GM10248 (cell line): ENCODE data around the gene GOLGA1.

ENCODE experiments used
- CTCF ChIA-PET: fragments of 300-600 bp; sonication (Branson Sonifier 250); formaldehyde crosslinking; extraction: SDS; loops from one replicate; lab custom pipeline; 2021; ENCODE audit warnings: antibody characterized with exemption; lab: Yijun Ruan, JAX
- POLR2A ChIA-PET: fragments of 350-650 bp; sonication (Branson Sonifier 250); formaldehyde crosslinking; extraction: SDS; loops from one replicate; lab custom pipeline; 2020; ENCODE audit warnings: antibody characterized with exemption; lab: Yijun Ruan, JAX
- DNase-seq: peaks from one replicate; pipeline ENCODE4 v3.0.0; 2012; ENCODE audit errors: extremely low spot score
- CTCF ChIP-seq: IDR thresholded peaks from 2 replicates; pipeline ENCODE4 v1.5.1; 2012; ENCODE audit warnings: mild to moderate bottlenecking, low read depth; ENCODE audit errors: extremely low read depth, missing control alignments, control extremely low read depth

GOLGA1 gene

DNA sequence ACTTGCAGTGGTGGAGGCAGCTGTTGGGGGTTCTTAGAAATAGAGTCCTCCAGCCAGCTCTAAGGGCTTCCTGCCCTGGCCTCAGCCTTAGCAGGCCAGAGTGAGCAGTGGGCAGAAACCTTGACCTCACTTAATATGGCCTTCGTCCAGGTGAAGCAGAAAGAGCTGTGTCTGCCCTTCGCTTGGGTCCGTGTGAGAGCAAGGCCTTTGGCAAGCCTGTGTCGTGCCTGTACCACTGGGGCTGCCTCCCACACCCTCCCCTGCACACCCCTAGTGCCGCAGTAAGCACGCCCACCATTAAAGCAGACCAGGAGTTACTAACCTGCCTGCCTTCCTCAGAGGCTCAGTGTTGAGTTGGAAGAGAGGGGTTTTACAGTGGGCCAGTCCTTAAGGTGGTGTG is 65.4 kb downstream of the GOLGA1 start:
- CTCF ChIA-PET, result interaction anchor here (1.4 to 16.6 kb wide), 4 partner anchors 11 to 102 kb away, joined by 5 to 173 read pairs (median 15); partner anchors contain the start of gene WDR38
- POLR2A ChIA-PET, result interaction anchor here (0.9 kb wide), 1 partner anchor 13 kb away, joined by 17 read pairs; the partner anchor contains the start of genes ARPC5L and RPL35
- no peak for DNase-seq
- no peak for TF ChIP-seq CTCF

DNA sequence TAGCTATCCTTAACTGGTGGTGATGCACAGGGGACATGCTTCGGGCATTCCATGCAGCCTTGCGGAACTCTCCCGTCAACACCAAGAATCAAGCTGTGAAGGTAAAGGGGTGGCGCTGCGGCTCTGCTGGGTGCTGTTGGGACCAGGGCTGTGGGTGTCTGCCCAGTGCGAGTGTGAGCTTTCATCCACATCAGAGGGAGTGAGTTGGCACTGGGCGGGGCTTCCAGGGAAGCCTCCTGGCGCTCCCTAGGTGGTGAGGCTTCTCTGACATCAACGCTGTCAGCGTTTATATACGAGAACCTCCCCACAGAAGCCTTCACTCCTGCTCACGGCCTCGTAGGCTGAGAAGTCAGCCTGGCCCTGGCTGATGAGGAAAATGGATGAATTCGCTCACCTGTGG is 67.2 kb downstream of the GOLGA1 start:
- CTCF ChIA-PET, result interaction anchor here (4.8 to 16.6 kb wide), 2 partner anchors 22 to 100 kb away, joined by 24 to 173 read pairs; partner anchors contain the start of gene WDR38

DNA sequence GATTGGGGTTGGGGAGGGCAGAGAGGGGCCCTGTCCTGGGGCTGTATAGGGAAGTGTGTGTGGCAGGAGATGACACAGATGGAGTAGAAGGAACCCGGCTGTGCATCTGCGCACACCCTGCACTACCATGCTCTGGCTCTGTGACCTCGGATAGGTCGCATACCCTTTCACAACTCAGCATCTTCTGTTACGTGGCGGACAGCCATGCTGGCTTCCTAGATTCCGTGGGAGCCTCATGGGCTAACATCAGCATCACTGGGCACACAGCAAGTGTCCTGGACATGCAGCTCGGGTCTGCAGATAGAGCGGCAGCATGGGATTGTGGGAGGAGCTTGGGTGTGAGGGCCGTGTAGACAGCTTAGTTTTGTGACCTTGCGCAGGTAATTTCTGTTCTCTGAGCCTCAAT is 69.7 kb downstream of the GOLGA1 start:
- POLR2A ChIA-PET, result interaction anchor here (0.8 to 2.4 kb wide), 2 partner anchors 9 kb away, joined by 3 to 11 read pairs; partner anchors contain the start of genes ARPC5L and RPL35
- TF ChIP-seq CTCF, result no peak
- CTCF ChIA-PET, result interaction anchor here (0.7 to 16.6 kb wide), 8 partner anchors 9 to 98 kb away, joined by 3 to 173 read pairs (median 6); partner anchors contain the start of genes ARPC5L, RPL35 and WDR38
- DNase-seq, result no peak

More for the DNA sequence above, 67.2 kb downstream of the GOLGA1 start:
- no peak for DNase-seq
- POLR2A ChIA-PET, result no interaction called here
- no peak for TF ChIP-seq CTCF

DNA sequence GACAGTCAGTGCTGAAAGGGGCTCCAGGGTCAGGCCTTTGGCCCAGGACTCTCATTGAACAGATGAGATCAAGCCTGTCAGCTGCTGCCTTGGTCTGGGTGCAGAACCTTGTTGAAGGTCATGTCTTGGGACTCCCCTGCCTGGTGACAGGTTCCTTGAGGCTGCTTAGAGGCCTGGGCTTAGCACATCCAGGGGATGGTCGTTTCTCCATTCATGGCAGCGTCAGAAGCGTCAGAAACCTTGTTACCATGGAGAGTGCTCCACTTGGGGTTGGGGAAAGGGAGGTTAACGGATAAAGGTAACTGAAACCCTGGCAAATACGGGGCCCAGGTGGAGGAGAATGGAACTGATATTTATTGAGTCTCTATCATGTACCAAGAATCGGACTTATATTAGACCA is 70.2 kb downstream of the GOLGA1 start:
- no peak for TF ChIP-seq CTCF
- DNase-seq, result no peak
- POLR2A ChIA-PET, result interaction anchor here (0.8 to 2.4 kb wide), 3 partner anchors 8 to 10 kb away, joined by 3 to 11 read pairs (median 4); partner anchors contain the start of genes ARPC5L and RPL35
- CTCF ChIA-PET, result interaction anchor here (0.9 to 16.6 kb wide), 8 partner anchors 9 to 107 kb away, joined by 3 to 173 read pairs (median 4); partner anchors contain the start of genes ARPC5L, RPL35 and WDR38

GRCh38 chr9:124869986-124870560 is 70.8 kb downstream of the GOLGA1 start:
- no peak for TF ChIP-seq CTCF
- ChIA-PET POLR2A (interaction anchor here (1.2 to 1.7 kb wide), 2 partner anchors 8 to 11 kb away, joined by 4 to 5 read pairs; no protein-coding TSS in a partner anchor), CTCF (interaction anchor here (0.9 to 16.6 kb wide), 5 partner anchors 8 to 106 kb away, joined by 3 to 173 read pairs (median 3); partner anchors contain the start of genes ARPC5L, RPL35 and WDR38)
- DNase-seq, result peak; percentile 69

- no peak for DNase-seq
- CTCF ChIA-PET, result interaction anchor here (1.2 to 16.6 kb wide), 3 partner anchors 8 to 93 kb away, joined by 3 to 173 read pairs (median 12); partner anchors contain the start of genes ARPC5L, OLFML2A, RPL35 and WDR38
- no peak for TF ChIP-seq CTCF
- POLR2A ChIA-PET, result interaction anchor here (1.2 to 1.7 kb wide), 2 partner anchors 9 to 11 kb away, joined by 4 to 5 read pairs; no protein-coding TSS in a partner anchor
These were observed 71.4 kb downstream of the GOLGA1 start for GRCh38 chr9:124869466-124869985.
